Esophagus squamous epithelium (tissue), 5 donors: ENCODE measurements around the gene PIP5K1B. TPM values are rescaled to one million over a fixed set of nuclear protein-coding genes. Genes with fewer than 3 reads are reported as not detected.

Source experiments
- DNase-seq: peaks from one replicate; lab custom pipeline; 2025; lab: John Stamatoyannopoulos, UW
- H3K27ac ChIP-seq, 4 donors: fragments of 200-600 bp; sonication (generic); one replicate each; pipeline ENCODE4 v1.5.1; 2016 to 2019; ENCODE audit warnings: mild to moderate bottlenecking in 1 of 4
- H3K27me3 ChIP-seq, 4 donors: fragments of 200-600 bp; sonication (generic); 1 replicate in 3 of 4; 2 replicates in 1 of 4; pipeline versions ENCODE4 v1.5.1 to v1.6.0; 2017 to 2021; ENCODE audit warnings: antibody characterized with exemption in 1 of 4
- H3K36me3 ChIP-seq, 3 donors: fragments of 200-600 bp; sonication (generic); one replicate each; pipeline ENCODE4 v1.5.1; 2016 to 2019
- H3K4me1 ChIP-seq, 3 donors: fragments of 200-600 bp; sonication (generic); one replicate each; pipeline ENCODE4 v1.5.1; 2017 to 2019
- H3K4me3 ChIP-seq, 4 donors: fragments of 200-600 bp; sonication (generic); 1 replicate in 3 of 4; 2 replicates in 1 of 4; pipeline ENCODE4 v1.5.1; 2016 to 2019; ENCODE audit warnings: mild to moderate bottlenecking in 2 of 4, moderate library complexity in 1 of 4
- H3K9me3 ChIP-seq, 3 donors: fragments of 200-600 bp; sonication (generic); one replicate each; pipeline ENCODE4 v1.5.1; 2016 to 2019
- CTCF ChIP-seq, 6 experiments: fragments of 450-650 bp in 4 of 6; fragments of 200-600 bp in 2 of 6; sonication (generic) in 2 of 6; IDR thresholded peaks; one replicate each; pipeline ENCODE4 v1.5.1; 2016 to 2019; ENCODE audit warnings: antibody characterized with exemption in 6 of 6, mild to moderate bottlenecking in 4 of 6, moderate library complexity in 4 of 6
- POLR2A ChIP-seq, 4 donors: fragments of 450-650 bp; IDR thresholded peaks; one replicate each; pipeline ENCODE4 v1.6.1; 2017; ENCODE audit warnings: antibody characterized with exemption in 4 of 4, mild to moderate bottlenecking in 4 of 4, moderate library complexity in 3 of 4
- WGBS, 2 donors: methylation state at CpG; one replicate each; pipeline ENCODE4 v1.1.5; 2018; 5-methylcytosine and 5-hydroxymethylcytosine counted together
- intact Hi-C: fragments of 100-400 bp; cut with DNase I; formaldehyde crosslinking; loops from one replicate; pipeline ENCODE4 v1.15.0; 2022
- total RNA-seq, 4 donors: library from RNA; depleted of rRNA; stranded (reverse); fragments of >200 nt; gene quantifications; one replicate each; pipeline ENCODE4 v1.1.0, GENCODE V29; 2016
- donor health status: DM: yes; HTN: yes; CAD: no.

PIP5K1B gene
- total RNA-seq, 4 donors from 2014 or later = 0.38 to 0.97 (median 0.56) TPM; not detected in 1

- TF ChIP-seq CTCF (IDR thresholded peaks at IDR 0.05) (no peak), POLR2A (IDR thresholded peaks at IDR 0.05) (no peak)
- Histone ChIP-seq H3K9me3 (no peaks in the 10 kb centered on the region), H3K27me3 (no peaks in the 10 kb centered on the region), H3K36me3 (no peaks in the 10 kb centered on the region), H3K27ac (no peak overlapping the region), H3K4me3 (no peak overlapping the region), H3K4me1 (no peaks in the 10 kb centered on the region)
- DNase-seq = no peak
- WGBS, 2 donors = 60 to 76% methylated on average over 7 of the region's 7 CpGs
- intact Hi-C loops = no loop called here
These were observed 128.0 kb downstream of the PIP5K1B start for GRCh38 chr9:68832861-68833518.

- no peak for DNase-seq
- Histone ChIP-seq H3K27ac (no peak overlapping the region), H3K4me1 (no peaks in the 10 kb centered on the region), H3K36me3 (no peaks in the 10 kb centered on the region), H3K27me3 (no peaks in the 10 kb centered on the region), H3K9me3 (no peaks in the 10 kb centered on the region), H3K4me3 (no peak overlapping the region)
- intact Hi-C loops = no loop called here
- 46 to 48% methylated on average over 2 of the region's 2 CpGs for WGBS, 2 donors
- TF ChIP-seq POLR2A (IDR thresholded peaks at IDR 0.05) (no peak), CTCF (IDR thresholded peaks at IDR 0.05) (no peak)
These were observed 130.0 kb downstream of the PIP5K1B start for GRCh38 chr9:68834931-68835520.

GRCh38 chr9:68836788-68837187 lies 131.7 kb downstream of the PIP5K1B start:
- no peaks in the 10 kb centered on the region for H3K27me3 ChIP-seq
- no peak overlapping the region for H3K4me3 ChIP-seq
- WGBS, 2 donors = 60 to 65% methylated on average over 2 to 4 of the region's 5 CpGs
- H3K36me3 ChIP-seq = no peaks in the 10 kb centered on the region
- no peaks in the 10 kb centered on the region for H3K4me1 ChIP-seq
- no peak for TF ChIP-seq POLR2A (IDR thresholded peaks at IDR 0.05)
- no peak for TF ChIP-seq CTCF (IDR thresholded peaks at IDR 0.05)
- intact Hi-C loops = no loop called here
- H3K9me3 ChIP-seq = no peaks in the 10 kb centered on the region
- no peak overlapping the region for H3K27ac ChIP-seq
- DNase-seq = no peak

GRCh38 chr9:68838245-68838644 lies 133.2 kb downstream of the PIP5K1B start:
- intact Hi-C loops = no loop called here
- Histone ChIP-seq H3K4me3 (no peak overlapping the region), H3K27ac (no peak overlapping the region), H3K9me3 (no peaks in the 10 kb centered on the region), H3K36me3 (no peaks in the 10 kb centered on the region), H3K27me3 (no peaks in the 10 kb centered on the region), H3K4me1 (no peaks in the 10 kb centered on the region)
- no peak for DNase-seq
- TF ChIP-seq CTCF (IDR thresholded peaks at IDR 0.05) (no peak), POLR2A (IDR thresholded peaks at IDR 0.05) (no peak)
- 38 to 48% methylated on average over 1 of the region's 1 CpG for WGBS, 2 donors

DNA sequence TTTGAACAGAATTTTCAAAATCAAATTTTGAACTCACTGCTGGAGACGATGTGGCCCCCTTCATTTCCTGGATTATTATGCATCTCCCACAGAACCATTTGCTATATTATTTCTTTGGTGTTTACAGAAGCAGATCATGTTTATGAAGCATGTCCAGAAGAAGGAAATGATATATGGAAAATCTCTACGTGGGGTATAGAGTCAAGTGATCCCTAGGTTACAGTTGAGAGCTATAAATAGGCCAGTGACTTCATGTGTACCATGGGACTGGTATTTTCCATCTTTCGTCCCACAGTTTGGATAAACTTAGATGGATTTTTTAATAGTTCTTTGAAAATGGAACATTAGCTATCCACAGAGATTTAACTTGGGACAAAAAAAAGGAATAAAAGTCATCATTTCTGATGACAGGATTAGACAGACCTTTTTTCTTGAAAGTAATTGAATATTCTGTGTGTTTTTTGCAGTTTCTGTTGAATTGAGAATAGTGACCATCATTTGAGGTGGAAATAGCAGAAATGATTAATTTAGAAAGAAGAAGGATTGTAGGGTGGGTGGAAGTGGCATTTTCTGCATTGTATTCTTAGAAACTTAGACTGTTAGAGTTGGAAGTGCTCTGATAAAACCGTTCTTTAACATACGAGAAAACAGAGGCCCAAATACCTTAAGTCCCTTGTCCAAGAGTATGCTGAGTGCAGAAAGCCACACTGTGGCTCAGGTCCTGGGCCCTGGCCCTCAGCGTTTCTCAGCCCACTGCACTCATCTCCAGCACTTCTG lies 136.4 kb downstream of the PIP5K1B start:
- WGBS, 2 donors = 55 to 65% methylated on average over 6 of the region's 6 CpGs
- TF ChIP-seq CTCF (IDR thresholded peaks at IDR 0.05) (no peak), POLR2A (IDR thresholded peaks at IDR 0.05) (no peak)

More for the DNA sequence above, 136.4 kb downstream of the PIP5K1B start:
- Histone ChIP-seq H3K9me3 (no peaks in the 10 kb centered on the region), H3K36me3 (no peaks in the 10 kb centered on the region), H3K4me3 (no peak overlapping the region), H3K27me3 (no peaks in the 10 kb centered on the region), H3K4me1 (no peaks in the 10 kb centered on the region), H3K27ac (no peak overlapping the region)
- intact Hi-C loops = no loop called here
- DNase-seq = no peak
